ENCODE measurements around the gene FOXP1.

The FOXP1 gene

DNA sequence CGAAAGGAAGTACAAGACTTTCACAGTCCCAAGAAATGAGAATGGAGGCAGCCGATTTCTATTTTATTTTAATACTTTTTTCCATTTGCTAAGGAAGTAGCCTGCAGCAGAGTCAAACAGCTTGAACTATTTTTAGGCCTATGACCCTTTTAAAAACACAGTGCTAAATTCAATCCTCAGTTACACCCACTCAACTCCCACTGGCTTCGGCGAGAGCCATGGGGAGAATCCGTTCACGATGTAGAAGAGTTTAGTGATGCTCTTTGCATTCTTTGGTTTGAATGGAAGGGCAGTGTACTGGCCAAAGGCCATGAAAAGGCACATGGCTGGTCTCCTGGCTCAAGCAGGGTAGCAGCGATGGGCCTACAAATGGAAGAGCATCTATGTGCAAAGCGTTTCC, 343.5 kb downstream of the FOXP1 start:
- DNase-seq (ENCODE audit: low spot score), result no peak

DNA sequence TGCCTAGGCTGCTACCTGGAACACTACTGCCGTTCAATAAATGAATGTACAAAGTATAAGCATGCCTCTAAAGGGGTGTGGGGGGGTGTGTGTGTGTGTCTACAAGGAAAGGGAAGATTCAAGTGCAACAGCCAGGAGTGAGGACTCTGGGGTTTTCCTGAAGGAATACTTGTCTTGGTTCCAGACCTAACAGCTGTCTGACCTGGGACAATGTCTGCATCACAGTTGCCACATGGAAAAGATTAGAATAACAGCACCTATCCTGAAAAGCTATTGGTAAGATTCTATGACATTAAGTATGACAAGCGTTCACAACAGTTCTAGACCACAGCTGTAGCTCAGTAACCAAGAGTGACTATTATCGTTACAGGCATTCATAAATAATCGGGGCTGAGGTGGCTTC, 345.2 kb downstream of the FOXP1 start:
- no peak for DNase-seq (ENCODE audit: low spot score)

DNA sequence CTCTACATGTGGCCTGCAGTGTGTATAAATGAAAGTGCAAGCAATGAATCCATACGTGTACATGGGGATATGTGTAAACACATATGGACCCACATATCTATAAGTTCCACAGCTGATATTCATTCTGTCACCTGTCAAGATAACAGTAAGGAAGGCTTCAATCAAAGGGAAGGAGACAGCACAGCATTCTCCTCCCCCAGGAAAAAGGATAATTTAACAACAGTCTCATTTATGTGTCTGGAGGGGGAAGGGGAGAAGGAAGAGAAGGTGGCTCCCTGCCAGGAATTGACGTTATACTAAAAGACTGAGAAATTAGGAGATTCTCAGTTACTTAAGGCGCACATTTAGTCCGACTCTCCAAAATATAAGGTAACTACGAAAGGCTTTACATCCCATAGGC, 345.9 kb downstream of the FOXP1 start:
- no peak for DNase-seq (ENCODE audit: low spot score)

DNA sequence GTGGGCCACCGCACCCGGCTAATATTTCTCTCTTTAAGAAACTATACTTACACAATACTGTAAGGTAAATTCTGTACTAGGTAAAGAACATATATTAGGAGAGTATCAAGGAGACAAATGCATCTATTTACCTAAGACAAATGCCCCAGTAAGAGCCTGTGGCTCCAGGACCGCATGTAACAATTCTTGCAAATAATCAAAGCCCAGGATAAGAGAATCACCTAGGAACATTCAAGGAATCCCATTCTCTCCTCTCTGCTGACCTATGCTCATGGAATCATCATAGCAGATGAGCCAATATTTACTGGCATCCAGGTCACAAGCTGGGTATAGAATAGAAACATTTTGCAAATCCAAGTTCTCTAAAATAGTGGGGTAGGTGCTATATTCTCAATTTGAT, 347.7 kb downstream of the FOXP1 start:
- no peak for DNase-seq (ENCODE audit: low spot score)

DNA sequence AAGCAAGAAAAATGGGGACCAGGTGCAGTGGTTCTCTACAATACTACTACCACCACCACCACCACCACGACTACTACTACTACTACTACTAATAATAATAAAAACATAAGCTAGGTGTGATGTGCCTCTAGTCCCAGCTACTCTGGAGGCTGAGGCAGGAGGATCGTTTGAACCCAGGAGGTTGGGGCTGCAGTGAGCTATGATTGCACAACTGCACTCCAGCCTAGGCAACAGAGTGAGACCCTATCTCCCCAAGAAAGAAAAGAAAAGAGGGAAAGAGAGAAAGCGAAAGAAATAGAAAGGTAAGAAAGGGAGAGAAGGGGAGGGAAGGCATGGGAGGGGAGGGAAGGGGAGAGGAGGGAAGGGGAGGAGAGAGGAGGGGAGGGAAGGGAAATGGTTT, 350.6 kb downstream of the FOXP1 start:
- DNase-seq (ENCODE audit: low spot score), result no peak

DNA sequence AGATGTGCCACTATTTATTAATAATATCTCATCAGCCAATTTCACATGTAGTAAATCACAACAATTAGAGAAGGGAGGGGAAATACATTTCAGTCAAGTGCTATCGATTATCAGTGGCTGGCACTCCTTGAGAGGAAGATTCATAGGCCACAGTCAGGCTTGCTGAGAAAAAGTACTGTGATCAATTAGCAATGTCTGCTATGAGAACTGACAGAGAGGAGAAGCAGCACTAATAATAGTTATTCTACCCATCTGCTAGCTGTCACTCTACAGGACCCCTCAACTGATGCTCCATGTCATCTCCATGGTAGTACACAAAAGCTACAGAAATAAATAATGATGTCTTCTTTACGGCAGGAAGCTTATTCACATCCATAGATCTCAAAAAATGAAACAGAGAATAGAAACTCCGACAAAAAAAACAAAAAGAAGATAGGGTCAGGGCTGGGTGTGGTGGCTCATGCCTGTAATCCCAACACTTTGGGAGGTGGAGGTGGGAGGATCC, 351.3 kb downstream of the FOXP1 start:
- DNase-seq (ENCODE audit: low spot score), result no peak

DNA sequence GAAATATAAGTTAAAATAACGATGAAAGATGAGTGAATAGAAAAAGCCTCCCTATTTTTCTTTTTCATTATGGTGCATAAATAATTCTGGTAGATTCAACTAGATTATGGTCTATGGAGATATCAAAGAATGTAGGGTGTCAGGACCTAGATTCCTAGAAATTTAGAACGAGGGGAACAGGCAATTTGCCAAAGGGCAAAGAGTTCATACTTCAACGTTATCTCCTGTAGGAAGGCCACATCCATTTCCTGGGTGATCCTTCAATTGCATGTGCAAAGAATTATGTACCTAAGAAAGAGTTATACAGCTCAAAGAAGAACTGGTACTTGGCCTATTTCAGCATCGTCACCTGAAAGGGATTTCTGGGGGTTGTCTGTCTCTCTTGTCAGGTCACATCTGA, 351.8 kb downstream of the FOXP1 start:
- no peak for DNase-seq (ENCODE audit: low spot score)

DNA sequence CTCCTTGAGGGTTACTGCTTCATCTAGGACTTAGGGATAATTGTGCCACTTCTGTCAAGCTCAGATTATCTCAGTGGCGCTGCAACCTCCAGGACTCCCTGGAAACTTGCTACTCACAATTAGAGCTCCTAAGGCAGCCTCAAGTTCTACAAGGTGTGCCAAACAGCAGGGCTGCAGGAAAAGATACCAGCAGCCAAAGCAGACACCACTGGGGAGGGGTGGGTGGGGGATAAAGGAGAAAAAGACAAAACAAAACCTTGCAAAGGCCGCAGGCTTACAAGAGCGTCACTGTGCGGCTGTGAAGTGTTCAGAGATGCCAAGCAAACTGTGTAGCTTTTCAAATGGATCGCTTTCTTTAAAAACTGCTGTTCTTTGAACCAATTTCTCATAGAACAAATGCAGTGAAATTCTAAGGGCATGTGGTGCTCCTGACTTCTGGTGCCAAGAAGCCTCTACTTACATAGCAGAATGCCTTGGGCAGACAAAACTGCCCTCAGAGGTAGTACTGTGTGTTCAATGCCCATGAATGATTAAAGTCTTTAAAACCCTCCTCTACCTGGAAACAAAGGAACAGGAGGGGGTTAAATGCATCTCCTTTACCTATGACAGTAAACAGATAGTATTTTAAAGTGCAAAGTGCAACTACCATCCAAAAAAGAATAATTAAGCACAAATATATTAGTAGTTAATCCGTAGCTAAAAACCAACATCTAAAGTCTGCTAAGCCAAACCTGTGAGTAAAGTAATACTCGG, 353.4 kb downstream of the FOXP1 start:
- no peak for DNase-seq (ENCODE audit: low spot score)

DNA sequence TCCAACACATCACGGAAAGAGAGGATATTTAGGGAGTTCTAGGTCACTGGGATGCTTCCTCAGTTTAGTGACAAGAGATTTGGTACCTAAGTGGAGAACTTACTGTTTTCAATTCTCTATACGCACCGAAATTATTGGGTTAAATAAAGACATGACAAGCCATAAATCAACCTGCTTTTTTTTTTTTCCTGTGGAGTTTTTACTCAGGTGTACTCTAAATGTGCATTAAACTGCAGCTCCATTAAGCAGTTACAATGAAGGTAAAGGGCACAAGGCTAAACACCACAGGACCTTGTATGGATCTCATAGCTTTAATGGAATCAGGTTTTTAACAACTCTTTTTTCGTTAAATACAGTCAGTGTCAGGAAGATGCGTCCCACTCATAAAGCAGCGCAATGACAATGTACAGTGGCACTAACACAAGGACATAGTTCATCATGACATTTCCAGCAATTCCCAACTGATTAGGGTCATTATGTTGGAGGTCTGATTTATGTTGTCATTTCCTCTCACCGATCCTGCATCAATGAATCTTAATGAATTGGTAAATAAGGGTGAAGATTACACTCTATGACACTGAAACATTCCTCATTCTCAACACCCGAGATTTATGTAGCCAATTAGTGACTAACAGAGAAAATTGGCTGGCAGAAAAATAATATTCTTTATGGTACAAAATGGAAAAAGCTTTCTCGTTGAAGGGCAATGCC, 355.2 kb downstream of the FOXP1 start:
- no peak for DNase-seq (ENCODE audit: low spot score)

DNA sequence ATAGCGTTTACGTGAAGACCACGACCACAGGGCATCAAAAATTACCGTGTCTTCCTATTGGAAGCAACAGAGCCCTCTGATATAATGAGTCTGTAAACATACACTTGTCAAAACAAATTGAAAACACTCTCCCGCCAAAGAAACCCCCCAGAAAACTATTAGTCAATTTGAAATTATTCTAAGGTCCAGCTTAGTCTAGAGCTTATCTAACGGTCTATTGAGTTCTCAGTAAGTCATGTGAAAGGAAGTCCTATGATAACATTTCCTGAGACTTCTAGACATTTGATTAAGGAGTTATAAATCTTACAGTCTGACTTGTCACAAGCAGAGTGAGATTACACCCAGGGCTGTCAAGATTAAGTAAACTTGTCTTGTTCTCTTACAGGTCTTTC, 356.3 kb downstream of the FOXP1 start:
- no peak for DNase-seq (ENCODE audit: low spot score)

DNA sequence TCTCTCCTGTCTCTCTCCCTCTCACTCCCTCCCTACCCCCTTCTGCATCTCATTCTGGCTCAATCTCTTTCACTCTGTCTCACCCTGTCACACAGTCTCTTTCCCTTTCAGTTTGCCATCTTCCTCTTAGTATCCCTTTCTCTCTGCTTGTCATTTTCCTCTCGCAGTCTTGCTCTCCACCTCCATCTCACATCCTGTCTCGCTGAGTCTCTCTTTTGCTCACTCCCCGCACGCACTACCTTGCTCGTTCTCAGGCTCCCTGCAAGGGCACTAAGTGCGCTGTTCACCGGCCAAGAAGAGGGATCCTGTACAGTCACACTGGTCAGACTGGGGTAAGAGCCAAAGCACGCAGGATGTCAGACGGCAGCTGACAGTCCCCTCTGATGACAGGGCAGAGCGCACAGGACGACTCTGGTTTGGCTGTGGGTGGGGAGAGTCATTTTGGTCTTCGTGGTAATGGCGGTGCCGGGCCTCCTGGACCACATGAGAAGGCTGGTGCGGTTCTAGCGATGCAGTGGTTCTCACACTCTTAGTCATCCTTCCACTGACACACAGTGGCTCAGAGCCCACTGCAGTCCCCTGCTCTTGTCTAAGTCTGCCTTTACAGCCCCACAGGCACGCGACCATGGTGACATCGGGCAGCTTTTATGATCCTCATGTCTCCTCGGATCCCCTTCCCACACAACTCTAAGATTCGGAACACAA, 356.8 kb downstream of the FOXP1 start:
- DNase-seq (ENCODE audit: low spot score), result no peak

DNA sequence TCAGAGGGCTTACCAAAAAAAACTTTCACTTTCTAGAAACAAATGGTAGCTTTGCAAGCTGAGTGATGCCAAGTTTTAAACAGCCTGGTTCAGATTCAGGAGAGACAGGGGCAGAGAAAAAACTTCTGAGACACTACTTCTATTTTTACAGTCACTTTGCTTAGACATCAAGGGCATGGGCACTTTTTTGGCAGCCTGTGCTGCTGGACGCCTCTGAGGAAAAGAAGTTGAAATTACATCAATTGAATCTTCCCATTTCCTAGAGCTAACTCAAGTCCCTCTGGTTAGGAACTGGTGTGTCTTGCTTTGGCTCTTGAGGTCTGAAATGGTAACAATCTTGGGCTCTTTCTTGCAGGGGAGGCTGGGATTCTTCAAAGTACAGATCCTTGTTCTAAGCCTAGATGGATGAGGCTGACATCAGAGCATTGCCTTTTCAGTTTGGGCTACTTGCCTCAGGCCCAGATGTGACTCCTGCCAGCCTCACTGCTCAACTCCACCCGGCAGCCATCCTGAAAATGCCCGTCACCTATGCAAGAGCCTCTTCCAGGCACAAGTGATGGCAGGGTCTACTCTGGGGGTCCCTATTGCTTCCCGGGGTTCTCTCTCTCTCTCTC, 357.5 kb downstream of the FOXP1 start:
- no peak for DNase-seq (ENCODE audit: low spot score)

DNA sequence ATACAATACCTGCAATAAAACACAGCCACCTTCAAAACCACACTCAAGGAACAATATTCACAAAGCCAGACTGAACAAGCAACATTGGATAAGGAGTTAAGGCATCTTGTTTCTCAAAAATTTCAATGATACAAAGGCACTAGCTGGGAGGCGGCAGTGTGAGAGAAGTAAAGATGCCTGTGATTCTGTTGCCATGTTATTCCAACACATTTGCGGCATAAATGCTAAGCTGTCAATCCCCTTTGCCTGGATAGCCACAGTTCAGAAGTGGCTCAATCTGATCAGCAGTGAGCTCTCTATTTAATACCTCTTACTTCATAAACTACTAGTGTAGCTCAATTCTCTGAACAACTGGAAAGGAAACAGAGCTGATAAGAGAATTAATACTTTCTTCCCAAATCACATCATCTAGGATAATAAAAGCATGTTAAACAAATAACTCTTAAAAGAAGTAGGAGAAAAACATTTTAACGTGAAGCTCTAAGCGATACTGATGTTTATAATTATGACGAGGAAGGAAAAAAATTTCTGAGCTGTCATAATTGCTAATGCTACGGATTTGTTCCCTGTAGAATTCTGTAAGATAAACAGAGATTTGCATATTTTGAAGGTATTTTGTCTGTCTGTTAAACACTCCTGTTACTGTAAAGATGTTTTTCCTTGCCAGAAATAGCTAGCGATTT, 358.4 kb downstream of the FOXP1 start:
- no peak for DNase-seq (ENCODE audit: low spot score)

DNA sequence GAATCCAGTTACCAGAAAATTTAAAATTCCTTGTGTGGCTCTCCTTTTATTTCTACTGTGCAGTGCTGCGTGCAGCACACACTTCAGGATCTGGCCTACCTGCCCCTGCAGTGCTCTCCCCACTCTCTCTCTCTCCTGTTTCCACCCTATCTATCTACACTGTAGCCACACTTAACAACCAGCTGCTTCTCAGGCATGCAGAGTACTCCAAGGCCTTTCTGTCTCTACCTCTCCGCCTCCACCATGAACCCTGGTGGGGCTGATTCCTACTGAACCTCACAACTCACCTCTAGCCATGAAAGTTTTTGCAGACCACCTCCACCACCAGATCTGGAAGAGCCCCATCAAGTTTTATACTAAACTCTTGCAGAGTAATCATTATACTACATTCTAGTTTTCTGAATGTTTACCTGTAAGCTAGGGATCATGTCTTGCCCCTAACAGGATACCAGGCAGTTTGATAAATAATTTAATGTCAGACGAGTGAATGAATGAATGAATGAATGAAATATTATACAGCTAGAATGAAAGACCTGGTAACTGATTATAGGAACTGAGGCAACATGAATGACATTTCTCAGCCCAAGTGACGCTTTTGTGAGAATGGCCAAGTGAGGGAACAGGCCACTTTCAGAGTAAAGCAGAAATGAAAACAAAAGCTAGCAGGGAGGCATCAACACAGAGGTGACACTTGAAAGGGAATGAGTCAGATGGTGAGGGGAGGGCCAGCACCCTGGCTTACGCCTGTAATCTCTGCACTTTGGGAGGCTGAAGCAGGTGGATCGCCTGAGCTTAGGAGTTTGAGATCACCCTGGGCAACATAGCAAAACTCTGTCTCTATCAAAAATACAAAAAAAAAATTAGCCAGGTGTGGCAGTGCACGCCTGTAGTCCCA, 363.5 kb downstream of the FOXP1 start:
- no peak for DNase-seq (ENCODE audit: low spot score)

DNA sequence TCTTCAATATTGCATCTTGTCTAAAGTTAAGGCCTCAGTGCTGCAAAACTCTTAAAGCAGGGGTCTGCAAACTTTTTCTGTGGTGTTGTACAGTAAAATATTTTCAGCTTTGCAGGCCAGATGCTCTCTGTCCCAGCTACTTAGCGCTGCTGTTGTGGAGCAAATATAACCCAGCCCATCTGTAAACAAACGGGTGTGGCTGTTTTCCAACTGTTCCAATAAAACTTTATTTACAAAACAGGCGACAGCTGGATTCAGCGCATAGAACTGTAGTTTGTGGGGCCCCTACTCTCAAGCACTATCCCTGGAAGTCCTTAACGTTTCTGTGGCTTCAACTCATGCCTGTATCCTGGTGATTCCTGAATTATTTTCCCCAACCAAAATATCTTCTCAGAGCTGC, 365.0 kb downstream of the FOXP1 start:
- DNase-seq (ENCODE audit: low spot score), result no peak

DNA sequence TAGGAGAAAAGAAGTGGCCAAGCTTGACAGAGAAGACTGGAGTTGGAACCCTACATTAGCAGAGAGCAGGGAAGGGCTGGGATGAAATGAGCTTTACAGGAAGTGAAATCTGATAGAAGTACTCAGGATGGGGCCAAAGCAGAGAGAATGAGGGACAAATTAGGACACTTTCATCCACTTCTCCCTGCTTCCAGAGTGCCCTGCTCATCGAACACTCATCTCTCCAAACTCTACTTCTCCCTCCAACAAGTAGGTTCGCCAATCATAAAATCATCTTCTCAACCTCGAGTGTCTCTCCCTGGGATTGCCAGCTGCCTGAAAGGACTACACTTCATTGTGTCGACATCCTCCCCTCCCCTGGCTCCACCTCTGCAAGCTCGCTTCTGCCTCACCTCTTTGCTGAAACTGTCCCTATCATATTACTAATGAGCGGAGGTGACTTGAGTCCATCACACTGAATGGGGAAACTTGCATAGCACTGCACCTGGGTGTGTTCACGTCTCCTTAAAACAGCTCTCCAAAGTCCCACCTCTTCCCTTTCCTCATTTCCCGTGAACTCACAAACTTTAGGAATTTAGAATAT, 365.8 kb downstream of the FOXP1 start:
- DNase-seq (ENCODE audit: low spot score), result no peak

DNA sequence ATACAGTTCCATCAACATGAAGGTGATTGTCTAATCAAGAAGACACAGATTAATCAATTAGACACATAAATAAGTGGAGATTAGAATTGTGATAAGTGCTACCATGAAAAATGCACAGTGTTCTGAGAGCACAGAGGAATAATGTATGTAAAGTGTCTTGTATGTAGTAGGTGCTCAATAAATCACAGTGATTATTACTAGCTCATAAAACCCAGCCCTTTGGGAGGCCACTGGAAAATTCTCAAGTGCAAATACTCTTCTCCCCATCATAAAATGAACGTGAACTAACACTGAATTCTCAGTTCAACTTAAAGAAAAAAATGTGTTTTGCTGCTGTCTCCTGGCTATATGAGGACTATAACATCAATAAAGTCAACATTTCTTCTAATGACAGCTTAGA, 368.2 kb downstream of the FOXP1 start:
- DNase-seq (ENCODE audit: low spot score), result no peak

DNA sequence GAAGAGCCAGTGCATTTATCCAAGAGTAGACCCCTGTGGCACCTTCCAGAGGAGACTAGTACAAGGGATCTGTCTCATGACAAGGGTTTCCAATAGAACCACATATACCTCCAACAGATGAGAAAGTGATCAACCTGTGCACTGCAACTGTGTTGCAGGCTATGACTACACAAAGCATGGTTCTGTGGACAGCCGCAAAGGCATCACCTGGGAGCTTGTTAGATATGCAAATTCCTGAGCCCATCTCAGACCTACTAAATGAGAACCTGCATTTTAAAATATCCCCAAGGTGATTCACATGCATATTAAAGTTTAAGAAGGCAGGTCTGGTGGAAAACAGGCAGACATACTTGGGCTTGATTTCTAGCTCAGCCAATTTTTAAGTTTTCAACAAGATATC, 368.7 kb downstream of the FOXP1 start:
- no peak for DNase-seq (ENCODE audit: low spot score)

DNA sequence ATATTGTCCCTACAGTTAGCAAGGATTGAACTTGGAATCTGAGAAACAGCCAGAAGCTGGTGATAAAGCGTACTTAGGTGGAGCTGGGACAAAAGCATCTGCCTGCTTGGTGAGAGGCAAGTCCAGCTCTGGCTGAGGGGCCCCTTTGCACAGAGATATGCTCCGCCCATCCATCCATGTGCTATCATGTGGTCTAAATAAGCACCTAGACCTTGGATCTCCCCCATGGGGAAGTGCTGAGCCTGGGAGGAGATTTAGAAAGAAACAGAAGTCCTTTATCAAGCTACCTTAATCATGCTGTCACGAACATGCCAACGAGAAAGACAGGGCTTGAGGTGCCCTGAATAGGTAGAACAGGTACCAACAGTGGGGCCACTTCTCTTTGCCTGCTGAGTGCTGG, 369.5 kb downstream of the FOXP1 start:
- DNase-seq (ENCODE audit: low spot score), result no peak

DNA sequence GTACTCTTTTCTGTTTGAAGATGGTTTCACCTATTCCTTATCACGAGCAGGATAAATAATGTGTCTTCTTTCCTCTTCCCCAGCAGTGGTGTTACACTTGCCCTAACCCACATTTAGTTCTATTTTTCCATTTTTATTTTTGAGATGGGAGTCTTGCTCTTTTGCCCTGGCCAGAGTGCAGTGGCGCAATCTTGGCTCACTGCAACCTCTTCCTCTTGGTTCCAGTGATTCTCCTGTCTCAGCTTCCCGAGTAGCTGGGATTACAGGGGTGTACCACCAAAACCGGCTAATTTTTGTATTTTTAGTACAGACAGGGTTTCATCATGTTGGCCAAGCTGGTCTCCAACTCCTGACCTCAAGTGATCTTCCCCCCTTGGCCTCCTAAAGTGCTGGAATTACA, 372.4 kb downstream of the FOXP1 start:
- DNase-seq (ENCODE audit: low spot score), result no peak

All from left forelimb (tissue), 1 donor.